IPS DF 6.9 (cell line): ENCODE data around the gene GMCL2.

Experiments
- DNase-seq: peaks from one replicate; pipeline ENCODE4 v3.0.0-alpha.2; 2013; ENCODE audit warnings: low read depth, low spot score
- H3K27ac ChIP-seq: one replicate; pipeline ENCODE4 v1.5.1; 2013; ENCODE audit warnings: low read length, control low read depth
- H3K27me3 ChIP-seq: 2 replicates; pipeline ENCODE4 v1.6.1; 2013; ENCODE audit warnings: mild to moderate bottlenecking, low read length; ENCODE audit not compliant: control insufficient read depth, insufficient read depth
- H3K36me3 ChIP-seq: 2 replicates; pipeline ENCODE4 v1.6.1; 2013; ENCODE audit warnings: low read length; ENCODE audit not compliant: control insufficient read depth, insufficient read depth
- H3K4me1 ChIP-seq: 2 replicates; pipeline ENCODE4 v1.6.1; 2013; ENCODE audit warnings: low read length; ENCODE audit not compliant: control insufficient read depth, insufficient read depth
- H3K4me3 ChIP-seq: 2 replicates; pipeline ENCODE4 v1.5.1; 2013; ENCODE audit warnings: mild to moderate bottlenecking, low read length
- H3K9me3 ChIP-seq: 2 replicates; pipeline ENCODE4 v1.6.1; 2013; ENCODE audit warnings: low read length, inconsistent platforms; ENCODE audit not compliant: control insufficient read depth, insufficient read depth
- WGBS: extraction: QIAGEN DNeasy Blood & Tissue Kit; methylation state at CpG from one replicate; pipeline ENCODE4 v1.1.7; 2013; ENCODE audit warnings: mixed read lengths, missing lambda C conversion rate; ENCODE audit not compliant: insufficient read length, insufficient coverage; 5-methylcytosine and 5-hydroxymethylcytosine counted together

The GMCL2 gene

GRCh38 chr5:178155065-178155464, 32.1 kb downstream of the GMCL2 start:
- no peak for DNase-seq
- no peak overlapping the region for H3K4me3 ChIP-seq
- no peaks in the 10 kb centered on the region for H3K4me1 ChIP-seq
- no peak overlapping the region for H3K27ac ChIP-seq
- H3K9me3 ChIP-seq, result no peaks in the 10 kb centered on the region
- no CpG with 5 or more reads among the region's 8 CpGs for WGBS
- H3K36me3 ChIP-seq, result peaks cover 3% of the 10 kb centered on the region; the same call in 1 of the 2 replicates
- no peaks in the 10 kb centered on the region for H3K27me3 ChIP-seq

GRCh38 chr5:178153530-178154340, 33.4 kb downstream of the GMCL2 start, which contains the start of gene NHP2:
TSS of gene NHP2 (minus strand) at chr5:178153885. CDS start at chr5:178153817, 68 bp downstream.
- no CpG with 5 or more reads among the region's 68 CpGs for WGBS
- peak; percentile 98 for DNase-seq
- H3K4me3 ChIP-seq, result peak within 1 kb of the TSS; percentile 95
- no peak within 1 kb of the TSS for H3K27ac ChIP-seq
- no peaks in the 10 kb centered on the region for H3K27me3 ChIP-seq
- no peaks in the 10 kb centered on the region for H3K4me1 ChIP-seq
- no peaks in the 10 kb centered on the region for H3K9me3 ChIP-seq
- peaks cover 9% of the 10 kb centered on the region; the same call in 1 of the 2 replicates for H3K36me3 ChIP-seq

GRCh38 chr5:178152491-178153444, 34.4 kb downstream of the GMCL2 start:
- no peaks in the 10 kb centered on the region for H3K9me3 ChIP-seq
- peak overlapping the region; percentile 95; the same call in 1 of the 2 replicates for H3K4me3 ChIP-seq
- DNase-seq, result no peak
- H3K27me3 ChIP-seq, result no peaks in the 10 kb centered on the region
- H3K27ac ChIP-seq, result no peak overlapping the region
- WGBS, result no CpG with 5 or more reads among the region's 31 CpGs
- peaks cover 18% of the 10 kb centered on the region for H3K36me3 ChIP-seq
- no peaks in the 10 kb centered on the region for H3K4me1 ChIP-seq

- no peaks in the 10 kb centered on the region for H3K4me1 ChIP-seq
- WGBS, result no CpG with 5 or more reads among the region's 11 CpGs
- H3K27me3 ChIP-seq, result no peaks in the 10 kb centered on the region
- no peak for DNase-seq
- H3K9me3 ChIP-seq, result no peaks in the 10 kb centered on the region
- peaks cover 33% of the 10 kb centered on the region for H3K36me3 ChIP-seq
- no peak overlapping the region for H3K4me3 ChIP-seq
- no peak overlapping the region for H3K27ac ChIP-seq
These were observed 36.0 kb downstream of the GMCL2 start for GRCh38 chr5:178150977-178151734.

GRCh38 chr5:178149199-178149932, 37.8 kb downstream of the GMCL2 start:
- DNase-seq, result no peak
- no peaks in the 10 kb centered on the region for H3K4me1 ChIP-seq
- H3K4me3 ChIP-seq, result no peak overlapping the region
- H3K36me3 ChIP-seq, result peaks cover 34% of the 10 kb centered on the region
- H3K27ac ChIP-seq, result no peak overlapping the region
- H3K9me3 ChIP-seq, result no peaks in the 10 kb centered on the region
- WGBS, result no CpG with 5 or more reads among the region's 11 CpGs
- no peaks in the 10 kb centered on the region for H3K27me3 ChIP-seq

GRCh38 chr5:178147406-178147805, 39.8 kb downstream of the GMCL2 start:
- Histone ChIP-seq H3K27me3 (no peaks in the 10 kb centered on the region), H3K27ac (no peak overlapping the region), H3K4me1 (no peaks in the 10 kb centered on the region), H3K4me3 (no peak overlapping the region), H3K9me3 (no peaks in the 10 kb centered on the region), H3K36me3 (peaks cover 51% of the 10 kb centered on the region)
- no CpG with 5 or more reads among the region's 15 CpGs for WGBS
- no peak for DNase-seq

GRCh38 chr5:178145965-178146820, 41.0 kb downstream of the GMCL2 start:
- H3K27ac ChIP-seq, result no peak overlapping the region
- H3K9me3 ChIP-seq, result no peaks in the 10 kb centered on the region
- DNase-seq, result no peak
- peaks cover 51% of the 10 kb centered on the region for H3K36me3 ChIP-seq
- H3K27me3 ChIP-seq, result no peaks in the 10 kb centered on the region
- no CpG with 5 or more reads among the region's 14 CpGs for WGBS
- no peaks in the 10 kb centered on the region for H3K4me1 ChIP-seq
- no peak overlapping the region for H3K4me3 ChIP-seq

- no peaks in the 10 kb centered on the region for H3K4me1 ChIP-seq
- peaks cover 46% of the 10 kb centered on the region for H3K36me3 ChIP-seq
- no peaks in the 10 kb centered on the region for H3K27me3 ChIP-seq
- no peak overlapping the region for H3K27ac ChIP-seq
- WGBS, result no CpG with 5 or more reads among the region's 10 CpGs
- no peak overlapping the region for H3K4me3 ChIP-seq
- DNase-seq, result no peak
- no peaks in the 10 kb centered on the region for H3K9me3 ChIP-seq
These were observed 43.3 kb downstream of the GMCL2 start for GRCh38 chr5:178143901-178144300.

- peaks cover 42% of the 10 kb centered on the region for H3K36me3 ChIP-seq
- H3K9me3 ChIP-seq, result no peaks in the 10 kb centered on the region
- no peaks in the 10 kb centered on the region for H3K27me3 ChIP-seq
- H3K4me3 ChIP-seq, result no peak overlapping the region
- DNase-seq, result no peak
- H3K4me1 ChIP-seq, result no peaks in the 10 kb centered on the region
- no peak overlapping the region for H3K27ac ChIP-seq
- WGBS, result no CpG with 5 or more reads among the region's 6 CpGs
These were observed 43.9 kb downstream of the GMCL2 start for GRCh38 chr5:178143246-178143645.
